SK-N-SH (cell line): Measurements from ENCODE around the gene MYO1D. TPM values are rescaled to one million over a fixed set of nuclear protein-coding genes. Genes with fewer than 3 reads are reported as not detected.

Experiments
- CTCF ChIA-PET: fragments of 300-600, 350-600 bp; formaldehyde crosslinking; extraction: SDS; loops from one replicate; lab custom pipeline; 2021; lab: Yijun Ruan, JAX
- POLR2A ChIA-PET: fragments of 350-600 bp; sonication (Branson Sonifier 250); formaldehyde crosslinking; extraction: SDS; loops from one replicate; lab custom pipeline; 2020; ENCODE audit warnings: antibody characterized with exemption, inconsistent platforms; lab: Yijun Ruan, JAX
- DNase-seq: peaks from one replicate; pipeline ENCODE4 v3.0.0; 2012
- H2AFZ ChIP-seq: fragments of 200-600 bp; sonication (generic); 2 replicates; pipeline ENCODE4 v1.8.1; 2016; ENCODE audit warnings: antibody characterized with exemption, mild to moderate bottlenecking, low read depth
- H3F3A ChIP-seq: fragments of 200-600 bp; sonication (generic); replicated peaks from 2 replicates; pipeline ENCODE3; 2016; ENCODE audit warnings: antibody characterized with exemption, mild to moderate bottlenecking; ENCODE audit not compliant: insufficient read depth
- H3K27ac ChIP-seq, 2 experiments: fragments of 200-500 bp in 1 of 2; fragments of 200-600 bp in 1 of 2; sonication (Bioruptor generic) in 1 of 2; sonication (generic), shearing (Covaris generic) in 1 of 2; 2 replicates each; pipeline versions ENCODE4 v1.5.1 to v1.6.1; 2014 to 2016; ENCODE audit warnings: low read depth in 2 of 2, inconsistent platforms in 1 of 2, low read length in 1 of 2, mild to moderate bottlenecking in 1 of 2, mixed read lengths in 1 of 2
- H3K27me3 ChIP-seq: fragments of 200-600 bp; sonication (generic), shearing (Covaris generic); 2 replicates; pipeline ENCODE4 v1.6.1; 2016; ENCODE audit warnings: mixed run types; ENCODE audit not compliant: insufficient read depth
- H3K36me3 ChIP-seq, 2 experiments: fragments of 200-500 bp in 1 of 2; fragments of 200-600 bp in 1 of 2; sonication (Bioruptor generic) in 1 of 2; sonication (generic) in 1 of 2; replicated peaks in 1 of 2; 2 replicates each; pipeline versions ENCODE3 to v1.5.1; 2014 to 2016; ENCODE audit warnings: low read length in 1 of 2, mild to moderate bottlenecking in 1 of 2; ENCODE audit not compliant: insufficient read depth in 2 of 2, control insufficient read depth in 1 of 2
- H3K4me1 ChIP-seq, 2 experiments: fragments of 200-500 bp in 1 of 2; fragments of 200-600 bp in 1 of 2; sonication (Bioruptor generic) in 1 of 2; sonication (generic), shearing (Covaris generic) in 1 of 2; 2 replicates each; pipeline versions ENCODE4 v1.5.1 to v1.6.1; 2014 to 2016; ENCODE audit warnings: low read depth in 1 of 2, low read length in 1 of 2, mixed run types in 1 of 2; ENCODE audit not compliant: insufficient read depth in 2 of 2, control insufficient read depth in 1 of 2
- H3K4me2 ChIP-seq: fragments of 200-600 bp; sonication (generic), shearing (Covaris generic); 2 replicates; pipeline ENCODE4 v1.6.1; 2017; ENCODE audit warnings: mixed run types
- H3K4me3 ChIP-seq, 2 experiments: fragments of 200-500 bp in 1 of 2; fragments of 200-600 bp in 1 of 2; sonication (Bioruptor generic) in 1 of 2; sonication (generic), shearing (Covaris generic) in 1 of 2; 2 replicates each; pipeline versions ENCODE4 v1.5.1 to v1.8.1; 2014 to 2016; ENCODE audit warnings: low read depth in 2 of 2, inconsistent platforms in 1 of 2, low read length in 1 of 2, mild to moderate bottlenecking in 1 of 2, mixed read lengths in 1 of 2, moderate library complexity in 1 of 2
- H3K79me2 ChIP-seq: fragments of 200-600 bp; sonication (generic); 2 replicates; pipeline ENCODE4 v1.8.1; 2017; ENCODE audit warnings: mild to moderate bottlenecking; ENCODE audit not compliant: insufficient read depth
- H3K9ac ChIP-seq: fragments of 200-600 bp; sonication (generic); 2 replicates; pipeline ENCODE4 v1.6.1; 2017; ENCODE audit warnings: mixed run types
- H3K9me2 ChIP-seq: fragments of 200-600 bp; sonication (generic); 2 replicates; pipeline ENCODE4 v1.6.1; 2017; ENCODE audit warnings: mixed run types
- H3K9me3 ChIP-seq: fragments of 200-600 bp; sonication (generic); 2 replicates; pipeline ENCODE4 v1.6.1; 2017; ENCODE audit warnings: mixed run types, mild to moderate bottlenecking, moderate library complexity
- H4K20me1 ChIP-seq: fragments of 200-600 bp; sonication (generic); 2 replicates; pipeline ENCODE4 v1.6.1; 2017; ENCODE audit warnings: mild to moderate bottlenecking, mixed run types; ENCODE audit not compliant: insufficient read depth
- CHD2 ChIP-seq: fragments of 150-350 bp; IDR thresholded peaks from 2 replicates; pipeline ENCODE4 v1.6.1; 2018; ENCODE audit warnings: low read length; ENCODE audit not compliant: partially characterized antibody
- CTCF ChIP-seq: fragments of 200-600 bp; sonication (generic); IDR thresholded peaks from 2 replicates; pipeline ENCODE4 v1.6.1; 2017; ENCODE audit warnings: antibody characterized with exemption, mild to moderate bottlenecking, moderate library complexity
- ELF1 ChIP-seq: IDR thresholded peaks from 2 replicates; pipeline ENCODE4 v1.4.0; 2012
- EZH2phosphoT487 ChIP-seq: fragments of 200-600 bp; sonication (generic); IDR thresholded peaks from 2 replicates; pipeline ENCODE4 v1.6.1; 2017; ENCODE audit warnings: low read depth, mixed run types, mild to moderate bottlenecking, antibody characterized with exemption, moderate library complexity, borderline replicate concordance
- FOSL2 ChIP-seq: IDR thresholded peaks from 2 replicates; pipeline ENCODE4 v1.4.0; 2012; ENCODE audit warnings: low read depth, mild to moderate bottlenecking, moderate library complexity, borderline replicate concordance
- GABPA ChIP-seq: IDR thresholded peaks from 2 replicates; pipeline ENCODE4 v1.4.0; 2012; ENCODE audit warnings: low read depth, mild to moderate bottlenecking
- GATA2 ChIP-seq: sonication (generic); formaldehyde crosslinking; IDR thresholded peaks from 2 replicates; pipeline ENCODE4 v1.5.0; 2020; ENCODE audit warnings: mild to moderate bottlenecking, missing genetic modification reagents
- IRF3 ChIP-seq: fragments of 150-350 bp; IDR thresholded peaks from 2 replicates; pipeline ENCODE4 v1.6.1; 2016; ENCODE audit warnings: mild to moderate bottlenecking, low read depth, low read length
- JUND ChIP-seq: IDR thresholded peaks from 2 replicates; pipeline ENCODE4 v1.4.0; 2012
- MXI1 ChIP-seq: IDR thresholded peaks from 2 replicates; pipeline ENCODE4 v1.6.1; 2012; ENCODE audit warnings: mild to moderate bottlenecking, low read depth, low read length, improper control_type of control experiment
- NFIC ChIP-seq: IDR thresholded peaks from 2 replicates; pipeline ENCODE4 v1.4.0; 2012; ENCODE audit warnings: borderline replicate concordance
- NRF1 ChIP-seq: IDR thresholded peaks from 2 replicates; pipeline ENCODE4 v1.6.1; 2012; ENCODE audit warnings: low read depth, mild to moderate bottlenecking, low read length
- PBX3 ChIP-seq: IDR thresholded peaks from 2 replicates; pipeline ENCODE4; 2012
- POLR2AphosphoS5 ChIP-seq: IDR thresholded peaks from 2 replicates; pipeline ENCODE4 v1.6.1; 2012; ENCODE audit warnings: low read depth, low read length
- RAD21 ChIP-seq: IDR thresholded peaks from 2 replicates; pipeline ENCODE4 v1.6.1; 2012; ENCODE audit warnings: mild to moderate bottlenecking, low read length
- RFX5 ChIP-seq: IDR thresholded peaks from 2 replicates; pipeline ENCODE4 v1.6.1; 2012; ENCODE audit warnings: mild to moderate bottlenecking, improper control_type of control experiment, low read length
- SMC3 ChIP-seq: IDR thresholded peaks from 2 replicates; pipeline ENCODE4 v1.6.1; 2012; ENCODE audit warnings: low read depth, low read length, improper control_type of control experiment
- TAF1 ChIP-seq: IDR thresholded peaks from 2 replicates; pipeline ENCODE4 v1.6.1; 2012; ENCODE audit warnings: low read depth, mild to moderate bottlenecking, low read length, moderate library complexity, borderline replicate concordance
- TCF12 ChIP-seq: IDR thresholded peaks from 2 replicates; pipeline ENCODE4 v1.4.0; 2012
- USF2 ChIP-seq: fragments of 150-350 bp; IDR thresholded peaks from 2 replicates; pipeline ENCODE4 v1.6.1; 2017; ENCODE audit warnings: antibody characterized with exemption, low read length, low read depth, borderline replicate concordance
- WGBS: methylation state at CpG from one replicate; pipeline ENCODE4 v1.1.6; 2017; ENCODE audit warnings: low lambda C conversion rate; 5-methylcytosine and 5-hydroxymethylcytosine counted together
- polyA plus RNA-seq, 3 experiments: library from polyadenylated mRNA; depleted of rRNA; stranded (reverse); fragments of >200 nt; gene quantifications; 2 replicates each; pipeline ENCODE4 v1.2.3, GENCODE V29; 2012

MYO1D gene
- polyA plus RNA-seq, 1 of the 3 experiments (the other 2 are of a cell fraction) = 20.4 TPM

GRCh38 chr17:32877164-32877764 lies 340 bp upstream of the MYO1D start:
- H3K4me3 ChIP-seq = peak overlapping the region; percentile 76 to 95
- H3K9me2 ChIP-seq = no peaks in the 10 kb centered on the region
- TF ChIP-seq RAD21 (peak; percentile 71), CTCF (peak; percentile 76), SMC3 (peak; percentile 94), IRF3 (no peak), NRF1 (peak; percentile 77), MXI1 (peak; percentile 24; the same call in 1 of the 2 replicates)
- H3K9me3 ChIP-seq = no peaks in the 10 kb centered on the region
- POLR2A ChIA-PET = interaction anchor here (0.6 kb wide), 1 partner anchor 393 kb away, joined by 3 read pairs; no protein-coding TSS in a partner anchor
- no peaks in the 10 kb centered on the region for H3F3A ChIP-seq
- CTCF ChIA-PET = interaction anchor here (0.6 to 5.4 kb wide), 58 partner anchors 9 to 430 kb away, joined by 3 to 162 read pairs (median 5); partner anchors contain the start of genes CDK5R1 and TMEM98
- no peaks in the 10 kb centered on the region for H3K27me3 ChIP-seq
- peak overlapping the region in 1 of 2 experiments; percentile 44; a peak in 3 of 4 replicates for H3K27ac ChIP-seq
- peak overlapping the region; percentile 86 for H3K4me2 ChIP-seq
- H2AFZ ChIP-seq = peak overlapping the region; percentile 98
- WGBS = 2% methylated on average over 24 of the region's 44 CpGs
- H4K20me1 ChIP-seq = no peaks in the 10 kb centered on the region
- H3K9ac ChIP-seq = peak overlapping the region; percentile 44; the same call in 1 of the 2 replicates
- peaks cover 32% of the 10 kb centered on the region for H3K79me2 ChIP-seq
- H3K36me3 ChIP-seq = no peaks in the 10 kb centered on the region
- H3K4me1 ChIP-seq = peaks cover 0 to 8% of the 10 kb centered on the region in 2 experiments; a peak in 2 of 4 replicates
- peak; percentile 98 for DNase-seq

GRCh38 chr17:32875923-32876416 lies 954 bp downstream of the MYO1D start:
- Histone ChIP-seq H3K36me3 (no peaks in the 10 kb centered on the region), H3K9me3 (no peaks in the 10 kb centered on the region), H4K20me1 (peaks cover 8% of the 10 kb centered on the region), H2AFZ (peak overlapping the region; percentile 81), H3K4me1 (peaks cover 0 to 8% of the 10 kb centered on the region in 2 experiments; a peak in 2 of 4 replicates), H3K4me2 (peak overlapping the region; percentile 98), H3K9ac (peak overlapping the region; percentile 61; the same call in 1 of the 2 replicates), H3F3A (no peaks in the 10 kb centered on the region), H3K27ac (no peak overlapping the region; a peak in 3 of 4 replicates), H3K79me2 (peaks cover 36% of the 10 kb centered on the region), H3K9me2 (no peaks in the 10 kb centered on the region), H3K27me3 (no peaks in the 10 kb centered on the region), H3K4me3 (peak overlapping the region; percentile 76 to 95)
- CTCF ChIA-PET = interaction anchor here (0.6 to 5.4 kb wide), 25 partner anchors 10 to 876 kb away, joined by 3 to 162 read pairs (median 15); no protein-coding TSS in a partner anchor
- POLR2A ChIA-PET = no interaction called here
- no peak for DNase-seq
- 11% methylated on average over 15 of the region's 15 CpGs for WGBS
- TF ChIP-seq IRF3 (no peak), NRF1 (no peak), USF2 (no peak), FOSL2 (no peak), POLR2AphosphoS5 (no peak), EZH2phosphoT487 (no peak), NFIC (no peak; the same call in 1 of the 2 replicates), CHD2 (no peak), TCF12 (0 out of 2 replicates have a peak, but pooled peaks have one; percentile 16), ELF1 (no peak), TAF1 (no peak), PBX3 (peak; percentile 47), SMC3 (0 out of 2 replicates have a peak, but pooled peaks have one; percentile 6), RAD21 (no peak), MXI1 (no peak), JUND (no peak), GABPA (no peak), GATA2 (CRISPR knock-in tag) (no peak), RFX5 (no peak)
